RWPE2 (cell line): ENCODE results near the gene C1orf50.

Source experiments
- ATAC-seq: fragments of 200-7000 bp; cut with Tn5 transposase; 3 replicates; pipeline ENCODE4 v1.9.1; 2021; ENCODE audit warnings: low read depth
- DNase-seq: peaks from one replicate; pipeline ENCODE4 v3.0.0-alpha.2; 2020; ENCODE audit warnings: low spot score
- H3K27ac ChIP-seq: fragments of 450-650 bp; 2 replicates; pipeline ENCODE4 v1.5.1; 2017; ENCODE audit warnings: mild to moderate bottlenecking; ENCODE audit not compliant: poor library complexity, severe bottlenecking
- H3K27me3 ChIP-seq: fragments of 250-450 bp; sonication (Bioruptor Pico); 2 replicates; pipeline ENCODE4 v1.5.1; 2021; ENCODE audit warnings: mild to moderate bottlenecking, moderate library complexity; ENCODE audit not compliant: insufficient read depth, poor library complexity, severe bottlenecking
- H3K36me3 ChIP-seq: fragments of 250-450 bp; sonication (Bioruptor Pico); 2 replicates; pipeline ENCODE4 v1.5.1; 2020; ENCODE audit warnings: low read depth, mild to moderate bottlenecking, moderate library complexity
- H3K4me1 ChIP-seq: fragments of 250-450 bp; sonication (Bioruptor Pico); 2 replicates; pipeline ENCODE4 v1.5.1; 2021; ENCODE audit warnings: mild to moderate bottlenecking, moderate library complexity; ENCODE audit not compliant: insufficient read depth, poor library complexity, severe bottlenecking
- H3K4me3 ChIP-seq: fragments of 250-450 bp; sonication (Bioruptor Pico); 2 replicates; pipeline ENCODE4 v1.5.1; 2021; ENCODE audit warnings: mild to moderate bottlenecking, moderate library complexity; ENCODE audit not compliant: severe bottlenecking
- H3K9me3 ChIP-seq: fragments of 250-450 bp; sonication (Bioruptor Pico); 2 replicates; pipeline ENCODE4 v1.5.1; 2021; ENCODE audit warnings: mild to moderate bottlenecking, moderate library complexity; ENCODE audit not compliant: severe bottlenecking
- CTCF ChIP-seq: fragments of 450-650 bp; IDR thresholded peaks from one replicate; pipeline ENCODE4 v1.5.1; 2017; ENCODE audit warnings: mild to moderate bottlenecking, moderate library complexity; ENCODE audit not compliant: poor library complexity, severe bottlenecking

The C1orf50 gene

GRCh38 chr1:42773420-42773819 is 6.4 kb downstream of the C1orf50 start:
- no peak for TF ChIP-seq CTCF
- no peak overlapping the region for H3K4me3 ChIP-seq
- H3K27ac ChIP-seq = no peak overlapping the region
- no peaks in the 10 kb centered on the region for H3K9me3 ChIP-seq
- no peaks in the 10 kb centered on the region for H3K27me3 ChIP-seq
- DNase-seq (no peak), ATAC-seq (no peak)
- H3K36me3 ChIP-seq = peaks cover 34% of the 10 kb centered on the region
- H3K4me1 ChIP-seq = no peaks in the 10 kb centered on the region

GRCh38 chr1:42774928-42775526 is 8.0 kb downstream of the C1orf50 start:
- no peak overlapping the region for H3K27ac ChIP-seq
- H3K4me3 ChIP-seq = no peak overlapping the region
- no peaks in the 10 kb centered on the region for H3K9me3 ChIP-seq
- no peak for TF ChIP-seq CTCF
- H3K4me1 ChIP-seq = no peaks in the 10 kb centered on the region
- H3K36me3 ChIP-seq = peaks cover 36% of the 10 kb centered on the region
- DNase-seq (no peak), ATAC-seq (no peak)
- no peaks in the 10 kb centered on the region for H3K27me3 ChIP-seq

GRCh38 chr1:42776502-42776901 is 9.5 kb downstream of the C1orf50 start:
- Histone ChIP-seq H3K36me3 (peaks cover 29% of the 10 kb centered on the region), H3K4me3 (no peak overlapping the region), H3K9me3 (no peaks in the 10 kb centered on the region), H3K27me3 (no peaks in the 10 kb centered on the region), H3K27ac (no peak overlapping the region), H3K4me1 (no peaks in the 10 kb centered on the region)
- TF ChIP-seq CTCF = no peak
- no peak for DNase-seq
- no peak for ATAC-seq

GRCh38 chr1:42777852-42778251 is 10.8 kb downstream of the C1orf50 start:
- Histone ChIP-seq H3K36me3 (peaks cover 31% of the 10 kb centered on the region), H3K4me1 (no peaks in the 10 kb centered on the region), H3K9me3 (no peaks in the 10 kb centered on the region), H3K27me3 (no peaks in the 10 kb centered on the region), H3K27ac (no peak overlapping the region), H3K4me3 (no peak overlapping the region)
- TF ChIP-seq CTCF = peak; percentile 56
- no peak for DNase-seq
- ATAC-seq = peak; percentile 44; the same call in 1 of the 3 replicates

- H3K27me3 ChIP-seq = no peaks in the 10 kb centered on the region
- H3K36me3 ChIP-seq = peaks cover 21% of the 10 kb centered on the region
- no peaks in the 10 kb centered on the region for H3K9me3 ChIP-seq
- DNase-seq (no peak), ATAC-seq (no peak)
- H3K4me1 ChIP-seq = no peaks in the 10 kb centered on the region
- H3K27ac ChIP-seq = no peak overlapping the region
- TF ChIP-seq CTCF = no peak
- H3K4me3 ChIP-seq = no peak overlapping the region
These were observed 12.7 kb downstream of the C1orf50 start for GRCh38 chr1:42779725-42780124.
